Hepatocyte (in vitro differentiated cells): ENCODE measurements around the gene CMIP.

ENCODE experiments used
- EZH2 ChIP-seq: fragments of 200-600 bp; sonication (generic); IDR thresholded peaks from 2 replicates; pipeline ENCODE4 v1.6.1; 2016; ENCODE audit warnings: antibody characterized with exemption, mild to moderate bottlenecking, borderline replicate concordance
- TF ChIP-seq, protein P1 (sequence below): fragments of 200-600 bp; sonication (generic); IDR thresholded peaks from 2 replicates; pipeline ENCODE4 v1.5.1; 2016; ENCODE audit warnings: antibody characterized with exemption, mild to moderate bottlenecking; ENCODE audit not compliant: poor library complexity

DNA sequence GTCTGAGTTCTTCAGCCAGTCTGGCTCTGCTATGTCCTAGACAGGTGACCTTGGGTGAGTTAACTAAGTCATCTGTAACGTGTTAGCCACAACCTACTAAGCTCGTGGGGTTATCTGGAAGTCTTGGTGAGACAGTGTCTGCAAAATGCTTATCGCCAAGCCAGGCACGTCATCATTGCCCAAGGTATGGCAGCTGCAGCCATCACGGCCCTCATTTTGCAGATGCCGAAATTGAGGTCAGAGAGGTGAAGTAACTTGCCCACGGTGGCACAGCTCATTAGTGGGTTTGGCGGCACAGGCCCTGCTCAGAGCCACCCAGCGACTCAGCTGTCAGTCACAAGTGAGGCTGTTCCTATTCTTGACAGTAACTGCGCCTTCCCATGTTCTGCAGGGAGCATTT lies 79.8 kb downstream of the CMIP start:
- TF ChIP-seq, protein P1, sequence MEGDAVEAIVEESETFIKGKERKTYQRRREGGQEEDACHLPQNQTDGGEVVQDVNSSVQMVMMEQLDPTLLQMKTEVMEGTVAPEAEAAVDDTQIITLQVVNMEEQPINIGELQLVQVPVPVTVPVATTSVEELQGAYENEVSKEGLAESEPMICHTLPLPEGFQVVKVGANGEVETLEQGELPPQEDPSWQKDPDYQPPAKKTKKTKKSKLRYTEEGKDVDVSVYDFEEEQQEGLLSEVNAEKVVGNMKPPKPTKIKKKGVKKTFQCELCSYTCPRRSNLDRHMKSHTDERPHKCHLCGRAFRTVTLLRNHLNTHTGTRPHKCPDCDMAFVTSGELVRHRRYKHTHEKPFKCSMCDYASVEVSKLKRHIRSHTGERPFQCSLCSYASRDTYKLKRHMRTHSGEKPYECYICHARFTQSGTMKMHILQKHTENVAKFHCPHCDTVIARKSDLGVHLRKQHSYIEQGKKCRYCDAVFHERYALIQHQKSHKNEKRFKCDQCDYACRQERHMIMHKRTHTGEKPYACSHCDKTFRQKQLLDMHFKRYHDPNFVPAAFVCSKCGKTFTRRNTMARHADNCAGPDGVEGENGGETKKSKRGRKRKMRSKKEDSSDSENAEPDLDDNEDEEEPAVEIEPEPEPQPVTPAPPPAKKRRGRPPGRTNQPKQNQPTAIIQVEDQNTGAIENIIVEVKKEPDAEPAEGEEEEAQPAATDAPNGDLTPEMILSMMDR: no peak
- no peak for TF ChIP-seq EZH2
